ENCODE results near the gene TIMM10B. TPM values are rescaled to one million over a fixed set of nuclear protein-coding genes. Genes with fewer than 3 reads are reported as not detected.
A peak's percentile ranks its signal among the peaks of the same experiment; 100 is the strongest.

The TIMM10B gene
- total and polyA plus RNA-seq, 2 donors (not counting 1 experiment from before 2014, with no cell fraction given), result 40.9 to 47.4 TPM

DNA sequence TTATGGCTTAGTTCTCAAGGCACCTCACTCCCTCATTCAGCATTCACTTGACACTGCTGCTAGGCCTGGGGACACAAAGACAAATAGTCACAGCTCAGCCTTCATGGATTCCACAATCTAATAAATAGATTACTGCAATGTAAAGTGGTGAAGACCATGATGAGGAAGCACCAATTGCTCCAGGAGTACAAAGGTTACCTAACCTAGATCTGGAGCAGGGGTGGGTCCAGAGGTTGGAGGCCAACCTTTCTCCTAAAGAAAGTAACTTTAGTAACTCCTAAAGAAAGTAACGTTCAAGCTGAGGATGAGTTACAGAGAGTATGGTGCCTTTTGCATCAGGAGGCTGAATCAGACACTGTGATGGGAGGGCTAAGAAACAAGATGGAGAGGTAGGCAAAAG, 11.7 kb upstream of the TIMM10B start:
- H3K9me3 ChIP-seq (ENCODE audit: control insufficient read depth, insufficient read depth, low read depth, low read length), result no peaks in the 10 kb centered on the region
- peak overlapping the region; percentile 26 for H3K4me2 ChIP-seq (ENCODE audit: extremely low read depth, insufficient read depth, low read length)
- peaks cover 11% of the 10 kb centered on the region for H3K79me2 ChIP-seq (ENCODE audit: control insufficient read depth, insufficient read depth, low read length)

DNA sequence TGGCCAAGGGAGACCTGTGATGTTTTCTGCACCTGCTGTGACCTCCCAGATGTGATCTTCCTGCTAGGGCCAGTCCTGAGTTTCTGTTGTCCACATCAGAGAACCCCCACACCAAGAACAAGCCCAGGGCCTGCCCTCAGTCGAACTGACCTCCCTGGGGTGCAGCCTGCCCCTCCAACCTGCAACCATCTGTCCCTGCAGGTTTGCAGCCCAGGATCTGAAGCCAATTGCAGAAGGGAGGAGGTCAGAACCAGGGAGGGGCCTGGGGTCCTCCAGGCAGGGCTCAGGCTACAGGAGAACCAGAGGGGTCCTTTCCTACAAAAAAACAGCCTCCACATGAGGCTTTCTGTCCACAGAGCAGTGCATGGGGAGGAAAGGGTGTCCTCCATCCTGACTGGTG, 8.4 kb upstream of the TIMM10B start:
- H3K36me3 ChIP-seq (ENCODE audit: control insufficient read depth, insufficient read depth, low read length), result peaks cover 7% of the 10 kb centered on the region
- H3K4me2 ChIP-seq (ENCODE audit: extremely low read depth, insufficient read depth, low read length), result peak overlapping the region; percentile 95
- no peak overlapping the region for H3K27ac ChIP-seq (ENCODE audit: insufficient read depth, low read length)
- no peaks in the 10 kb centered on the region for H4K20me1 ChIP-seq (ENCODE audit: control insufficient read depth, extremely low read depth, insufficient read depth, low read length)
- H3K9me3 ChIP-seq (ENCODE audit: control insufficient read depth, insufficient read depth, low read depth, low read length), result no peaks in the 10 kb centered on the region
- H3K4me3 ChIP-seq (replicated peaks in 1 of 4; ENCODE audit: control extremely low read depth in 1 of 4, insufficient read depth in 1 of 4, low read depth in 3 of 4, low read length in 4 of 4), result peak overlapping the region; percentile 83 to 91 (median 90)
- peaks cover 11% of the 10 kb centered on the region for H3K79me2 ChIP-seq (ENCODE audit: control insufficient read depth, insufficient read depth, low read length)
- H3K9ac ChIP-seq (ENCODE audit: insufficient read depth, low read length), result peak overlapping the region; percentile 18
- H2AFZ ChIP-seq (ENCODE audit: low read length), result no peak overlapping the region
- no peak for DNase-seq (ENCODE audit: low read depth in 2 of 2)
- no peaks in the 10 kb centered on the region for H3K27me3 ChIP-seq (ENCODE audit: control insufficient read depth, insufficient read depth, low read length)
- peaks cover 16% of the 10 kb centered on the region for H3K4me1 ChIP-seq (ENCODE audit: control insufficient read depth, extremely low read depth, insufficient read depth, low read length)
- TF ChIP-seq, protein P1, sequence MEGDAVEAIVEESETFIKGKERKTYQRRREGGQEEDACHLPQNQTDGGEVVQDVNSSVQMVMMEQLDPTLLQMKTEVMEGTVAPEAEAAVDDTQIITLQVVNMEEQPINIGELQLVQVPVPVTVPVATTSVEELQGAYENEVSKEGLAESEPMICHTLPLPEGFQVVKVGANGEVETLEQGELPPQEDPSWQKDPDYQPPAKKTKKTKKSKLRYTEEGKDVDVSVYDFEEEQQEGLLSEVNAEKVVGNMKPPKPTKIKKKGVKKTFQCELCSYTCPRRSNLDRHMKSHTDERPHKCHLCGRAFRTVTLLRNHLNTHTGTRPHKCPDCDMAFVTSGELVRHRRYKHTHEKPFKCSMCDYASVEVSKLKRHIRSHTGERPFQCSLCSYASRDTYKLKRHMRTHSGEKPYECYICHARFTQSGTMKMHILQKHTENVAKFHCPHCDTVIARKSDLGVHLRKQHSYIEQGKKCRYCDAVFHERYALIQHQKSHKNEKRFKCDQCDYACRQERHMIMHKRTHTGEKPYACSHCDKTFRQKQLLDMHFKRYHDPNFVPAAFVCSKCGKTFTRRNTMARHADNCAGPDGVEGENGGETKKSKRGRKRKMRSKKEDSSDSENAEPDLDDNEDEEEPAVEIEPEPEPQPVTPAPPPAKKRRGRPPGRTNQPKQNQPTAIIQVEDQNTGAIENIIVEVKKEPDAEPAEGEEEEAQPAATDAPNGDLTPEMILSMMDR (conservative IDR thresholded peaks at IDR 0.05 in 1 of 2, IDR thresholded peaks at IDR 0.05 in 1 of 2; ENCODE audit: low read depth in 1 of 2, low read length in 2 of 2), result no peak
- no peak for TF ChIP-seq EZH2 (IDR thresholded peaks at IDR 0.05; ENCODE audit: low read length, missing control alignments)

More for the DNA sequence above, 11.7 kb upstream of the TIMM10B start:
- peaks cover 12% of the 10 kb centered on the region for H3K4me1 ChIP-seq (ENCODE audit: control insufficient read depth, extremely low read depth, insufficient read depth, low read length)
- no peaks in the 10 kb centered on the region for H4K20me1 ChIP-seq (ENCODE audit: control insufficient read depth, extremely low read depth, insufficient read depth, low read length)
- H3K27me3 ChIP-seq (ENCODE audit: control insufficient read depth, insufficient read depth, low read length), result no peaks in the 10 kb centered on the region
- H3K36me3 ChIP-seq (ENCODE audit: control insufficient read depth, insufficient read depth, low read length), result peaks cover 4% of the 10 kb centered on the region
- peak overlapping the region; percentile 78 for H2AFZ ChIP-seq (ENCODE audit: low read length)
- TF ChIP-seq, protein P1 (conservative IDR thresholded peaks at IDR 0.05 in 1 of 2, IDR thresholded peaks at IDR 0.05 in 1 of 2; ENCODE audit: low read depth in 1 of 2, low read length in 2 of 2), result no peak
- no peak for TF ChIP-seq EZH2 (IDR thresholded peaks at IDR 0.05; ENCODE audit: low read length, missing control alignments)
- H3K9ac ChIP-seq (ENCODE audit: insufficient read depth, low read length), result no peak overlapping the region
- DNase-seq (ENCODE audit: low read depth in 2 of 2), result no peak
- no peak overlapping the region for H3K4me3 ChIP-seq (replicated peaks in 1 of 4; ENCODE audit: control extremely low read depth in 1 of 4, insufficient read depth in 1 of 4, low read depth in 3 of 4, low read length in 4 of 4)
- H3K27ac ChIP-seq (ENCODE audit: insufficient read depth, low read length), result no peak overlapping the region

DNA sequence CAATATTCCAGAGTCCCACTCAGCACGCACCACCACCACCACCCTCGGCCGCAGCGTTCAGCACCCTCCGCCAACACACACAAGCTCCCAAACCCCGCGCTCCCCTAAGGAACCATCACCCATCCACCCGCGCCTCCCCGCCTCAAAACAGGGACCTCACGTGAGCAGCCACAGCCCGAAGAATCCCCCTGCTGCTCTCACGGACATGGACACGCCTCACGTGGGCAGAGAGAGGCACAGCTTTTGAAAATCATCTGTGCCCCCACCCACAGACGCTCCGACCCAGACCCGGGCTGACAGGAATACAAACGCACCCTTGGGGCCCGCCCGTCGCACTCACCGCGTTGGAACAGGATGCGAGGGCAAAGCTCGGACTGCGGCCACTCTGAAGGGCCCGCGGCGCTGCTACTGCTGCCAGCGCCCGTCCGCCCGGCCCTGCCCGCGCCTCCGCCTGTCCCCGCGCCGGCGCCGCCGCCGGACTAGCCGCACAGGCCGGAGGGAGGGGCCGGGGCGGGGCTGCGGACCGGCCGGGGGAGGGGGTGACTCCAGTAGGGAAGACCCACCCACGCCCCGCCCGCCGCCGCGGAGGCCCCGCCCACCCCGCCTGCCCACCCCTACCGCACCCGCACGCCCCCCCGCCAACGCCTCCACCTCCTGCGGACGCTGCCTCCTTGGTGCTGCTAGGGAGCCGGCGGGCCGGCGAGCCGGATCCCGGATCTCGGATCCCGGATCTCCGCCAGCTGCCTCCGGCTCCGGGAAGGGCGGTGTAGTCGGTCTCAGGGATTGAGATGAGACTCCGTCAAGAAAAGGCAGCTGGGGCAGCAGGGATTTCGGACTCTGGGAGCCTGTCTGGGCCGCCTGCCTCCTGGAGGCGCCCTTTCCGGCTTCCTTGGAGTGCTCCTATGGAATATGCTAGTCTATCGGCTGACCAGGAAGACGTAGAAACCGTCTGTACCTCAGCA, 7.6 kb upstream of the TIMM10B start, which contains the start of gene TRIM3:
TRIM3 (minus strand) TSS at position 491 of the 962 bp plus-strand sequence. CDS start 8,246 bp downstream, outside the sequence.
- Histone ChIP-seq H3K4me2 (ENCODE audit: extremely low read depth, insufficient read depth, low read length) (peak within 1 kb of the TSS; percentile 95), H4K20me1 (ENCODE audit: control insufficient read depth, extremely low read depth, insufficient read depth, low read length) (no peaks in the 10 kb centered on the region), H3K4me1 (ENCODE audit: control insufficient read depth, extremely low read depth, insufficient read depth, low read length) (peaks cover 15% of the 10 kb centered on the region), H3K27ac (ENCODE audit: insufficient read depth, low read length) (peak within 1 kb of the TSS; percentile 86), H3K9me3 (ENCODE audit: control insufficient read depth, insufficient read depth, low read depth, low read length) (no peaks in the 10 kb centered on the region), H3K79me2 (ENCODE audit: control insufficient read depth, insufficient read depth, low read length) (peaks cover 11% of the 10 kb centered on the region), H3K27me3 (ENCODE audit: control insufficient read depth, insufficient read depth, low read length) (no peaks in the 10 kb centered on the region), H3K9ac (ENCODE audit: insufficient read depth, low read length) (peak within 1 kb of the TSS; percentile 86), H3K36me3 (ENCODE audit: control insufficient read depth, insufficient read depth, low read length) (peaks cover 12% of the 10 kb centered on the region), H2AFZ (ENCODE audit: low read length) (peak within 1 kb of the TSS; percentile 88), H3K4me3 (replicated peaks in 1 of 4; ENCODE audit: control extremely low read depth in 1 of 4, insufficient read depth in 1 of 4, low read depth in 3 of 4, low read length in 4 of 4) (peak within 1 kb of the TSS; percentile 83 to 91 (median 90))
- peak; percentile 84 to 85 for DNase-seq (ENCODE audit: low read depth in 2 of 2)
- no peak for TF ChIP-seq EZH2 (IDR thresholded peaks at IDR 0.05; ENCODE audit: low read length, missing control alignments)
- TF ChIP-seq, protein P1 (conservative IDR thresholded peaks at IDR 0.05 in 1 of 2, IDR thresholded peaks at IDR 0.05 in 1 of 2; ENCODE audit: low read depth in 1 of 2, low read length in 2 of 2), result peak; percentile 49 to 55

Measured in fibroblast of lung (primary cell).